Right lobe of liver (tissue), 6 donors: Measurements from ENCODE around the gene PTPRCAP. TPM values are rescaled to one million over a fixed set of nuclear protein-coding genes. Genes with fewer than 3 reads are reported as not detected.

Source experiments
- ATAC-seq, 4 donors: fragments of 200-7000 bp; cut with Tn5 transposase; one replicate each; pipeline ENCODE4 v1.9.1; 2020; ENCODE audit warnings: mild to moderate bottlenecking in 4 of 4, moderate library complexity in 4 of 4
- DNase-seq, 3 donors: peaks; one replicate each; pipeline ENCODE4 v3.0.0-alpha.2; 2020
- H3K27ac ChIP-seq, 3 donors: fragments of 200-600 bp; one replicate each; pipeline ENCODE4 v1.8.0; 2022
- H3K27me3 ChIP-seq, 2 donors: fragments of 200-600 bp; one replicate each; pipeline ENCODE4 v1.8.0; 2022
- H3K36me3 ChIP-seq, 4 donors: fragments of 200-600 bp; sonication (generic) in 1 of 4; one replicate each; pipeline versions ENCODE4 v1.5.1 to v1.8.0; 2017 to 2022; ENCODE audit warnings: control low read depth in 1 of 4
- H3K4me1 ChIP-seq, 4 donors: fragments of 200-600 bp; sonication (generic) in 1 of 4; one replicate each; pipeline versions ENCODE4 v1.5.1 to v1.8.0; 2017 to 2022; ENCODE audit warnings: control low read depth in 1 of 4
- H3K4me3 ChIP-seq, 3 donors: fragments of 200-600 bp; one replicate each; pipeline ENCODE4 v1.8.0; 2022
- H3K9me3 ChIP-seq, 4 donors: fragments of 200-600 bp; sonication (generic) in 1 of 4; one replicate each; pipeline versions ENCODE4 v1.5.1 to v1.8.0; 2017 to 2022; ENCODE audit warnings: control low read depth in 1 of 4
- CTCF ChIP-seq, 4 donors: fragments of 200-600 bp in 3 of 4; fragments of 450-650 bp in 1 of 4; IDR thresholded peaks; one replicate each; pipeline versions ENCODE4 v1.5.1 to v1.8.0; 2016 to 2022; ENCODE audit warnings: antibody characterized with exemption in 4 of 4, mild to moderate bottlenecking in 2 of 4
- POLR2A ChIP-seq: fragments of 450-650 bp; IDR thresholded peaks from one replicate; pipeline ENCODE4 v1.6.1; 2017; ENCODE audit warnings: antibody characterized with exemption, mild to moderate bottlenecking
- WGBS: methylation state at CpG from one replicate; pipeline ENCODE4 v1.1.6; 2018; ENCODE audit warnings: low coverage, low lambda C conversion rate; ENCODE audit not compliant: insufficient coverage; ENCODE audit errors: missing lambda C conversion rate; 5-methylcytosine and 5-hydroxymethylcytosine counted together
- intact Hi-C, 2 donors: fragments of 100-400 bp; cut with DNase I; formaldehyde crosslinking; loops; one replicate each; pipeline versions ENCODE4 v1.11.2 to v1.14.1; 2022
- total RNA-seq, 6 experiments: library from RNA; depleted of rRNA in 2 of 6; stranded (reverse); fragments of >200 nt in 2 of 6; fragmentation: NEBNext Ultra II Directional in 3 of 6; extraction: Animal tissue kit (Norgen Biotek cat#: 25700) in 3 of 6; gene quantifications; one replicate each; pipeline versions ENCODE4 v1.1.0 to v1.2.4, GENCODE V29; 2016 to 2023
- donor health status: DM: no; HTN: yes; CAD: no.
- donor health status: DM: no; HTN: no; CAD: no.
- donor health status: DM: no; HTN: no; CAD: no.
- donor health status: DM: no; HTN: yes; CAD: no.
- donor health status: DM: no; HTN: yes; CAD: no.

PTPRCAP gene
- total RNA-seq, 6 experiments from 2014 or later, result 0.72 to 2.8 (median 2.1) TPM

GRCh38 chr11:67400942-67401494, 36.5 kb downstream of the PTPRCAP start:
- Histone ChIP-seq H3K27me3 (no peaks in the 10 kb centered on the region), H3K27ac (peak overlapping the region; percentile 77 to 90 (median 88)), H3K4me3 (peak overlapping the region; percentile 95 to 99 (median 98)), H3K36me3 (peaks cover 3 to 31% (median 17%) of the 10 kb centered on the region in 4 donors), H3K4me1 (peaks cover 0 to 24% (median 5%) of the 10 kb centered on the region in 4 donors), H3K9me3 (no peaks in the 10 kb centered on the region)
- DNase-seq, result no peak
- 25% methylated on average over 1 of the region's 27 CpGs for WGBS
- intact Hi-C loops, result no loop called here
- TF ChIP-seq CTCF (IDR thresholded peaks at IDR 0.05) (no peak), POLR2A (no peak)
- ATAC-seq, result no peak

- H3K27ac ChIP-seq, result peak overlapping the region in 2 of 3 donors; percentile 77 to 88
- H3K27me3 ChIP-seq, result no peaks in the 10 kb centered on the region
- TF ChIP-seq POLR2A (no peak), CTCF (IDR thresholded peaks at IDR 0.05) (no peak)
- H3K4me1 ChIP-seq, result peaks cover 0 to 24% (median 5%) of the 10 kb centered on the region in 4 donors
- no peak for DNase-seq
- 21% methylated on average over 14 of the region's 23 CpGs for WGBS
- no peaks in the 10 kb centered on the region for H3K9me3 ChIP-seq
- peaks cover 3 to 33% (median 17%) of the 10 kb centered on the region in 4 donors for H3K36me3 ChIP-seq
- peak overlapping the region; percentile 95 to 99 (median 98) for H3K4me3 ChIP-seq
- no peak for ATAC-seq
- intact Hi-C loops, result no loop called here
Measured at GRCh38 chr11:67400251-67400941, 37.1 kb downstream of the PTPRCAP start.

GRCh38 chr11:67398661-67399563, 38.6 kb downstream of the PTPRCAP start:
- ATAC-seq, result no peak
- no peak for DNase-seq
- Histone ChIP-seq H3K4me1 (peaks cover 0 to 24% (median 5%) of the 10 kb centered on the region in 4 donors), H3K27me3 (no peaks in the 10 kb centered on the region), H3K27ac (no peak overlapping the region), H3K9me3 (no peaks in the 10 kb centered on the region), H3K36me3 (peaks cover 3 to 34% (median 17%) of the 10 kb centered on the region in 4 donors), H3K4me3 (no peak overlapping the region)
- WGBS, result 79% methylated on average over 8 of the region's 31 CpGs
- intact Hi-C loops, result loop anchor here in 1 of 2 donors (10.0 kb wide), 1 partner anchor 106 kb away; the partner anchor contains the start of genes CDK2AP2 and PITPNM1
- no peak for TF ChIP-seq CTCF (IDR thresholded peaks at IDR 0.05)
- TF ChIP-seq POLR2A, result no peak

GRCh38 chr11:67397986-67398660, 39.4 kb downstream of the PTPRCAP start:
- WGBS, result 75% methylated on average over 11 of the region's 24 CpGs
- Histone ChIP-seq H3K4me1 (peaks cover 0 to 24% (median 5%) of the 10 kb centered on the region in 4 donors), H3K4me3 (no peak overlapping the region), H3K27ac (no peak overlapping the region), H3K9me3 (no peaks in the 10 kb centered on the region), H3K27me3 (no peaks in the 10 kb centered on the region), H3K36me3 (peaks cover 3 to 37% (median 17%) of the 10 kb centered on the region in 4 donors)
- DNase-seq (no peak), ATAC-seq (no peak)
- intact Hi-C loops, result loop anchor here in 1 of 2 donors (10.0 kb wide), 1 partner anchor 107 kb away; the partner anchor contains the start of genes CDK2AP2 and PITPNM1
- TF ChIP-seq CTCF (IDR thresholded peaks at IDR 0.05) (no peak), POLR2A (no peak)
